Heart left ventricle (tissue), 13 donors: ENCODE results near the gene RGL3.

ENCODE experiments used
- CTCF ChIP-seq, 12 donors: fragments of 200-600 bp; sonication (generic) in 4 of 12; IDR thresholded peaks; one replicate each; pipeline versions ENCODE4 v1.5.0 to v1.8.0; 2018 to 2022; ENCODE audit warnings: antibody characterized with exemption in 12 of 12, mild to moderate bottlenecking in 5 of 12
- POLR2A ChIP-seq, 2 donors: fragments of 450-650 bp; IDR thresholded peaks; one replicate each; pipeline ENCODE4 v1.6.1; 2017; ENCODE audit warnings: antibody characterized with exemption in 2 of 2, mild to moderate bottlenecking in 2 of 2, moderate library complexity in 2 of 2
- donor health status: ischemic (EF 13 %, LVEDD 7.1; RV severe dilation, severe dysfunction).
- donor health status: DM: no; HTN: yes; CAD: no.
- donor health status: DM: no; HTN: no; CAD: no.
- donor health status: ischemic (EF 25% LVEDD 6.9; RV normal size, moderate dysfunction).
- donor health status: ischemic (EF 25% LVEDD 5.7; RV mildly dilated, moderate dysfunction).
- donor health status: ischemic (EF 35%, LVEDD 5.7; RV mildly dilated, moderate dysfunction).
- donor health status: nonischemic (EF 11% LVEDD 7.7; RV severe dilation, severe dysfunction).
- donor health status: DM: yes; HTN: yes; CAD: no.
- donor health status: PGD.
- donor health status: ischemic (EF 29% LVEDD 5.4; RV normal size, mild dysfunction).
- donor health status: nonischemic (EF 23%, LVEDD 6.1; RV moderate dilation, normal function).

- TF ChIP-seq POLR2A (IDR thresholded peaks at IDR 0.05): no peak
- TF ChIP-seq CTCF (IDR thresholded peaks at IDR 0.05): no peak
Observed at GRCh38 chr19:11445141-11445540, 26.0 kb upstream of the RGL3 start.
